K562 (cell line): ENCODE results near the gene VSIG10L. TPM values are rescaled to one million over a fixed set of nuclear protein-coding genes. Genes with fewer than 3 reads are reported as not detected.

Source experiments
- DEAF1 ChIP-seq: fragments of 450-650 bp; formaldehyde crosslinking; IDR thresholded peaks from 2 replicates; pipeline ENCODE4 v1.4.0; 2020; ENCODE audit warnings: mild to moderate bottlenecking, moderate library complexity
- ESRRA ChIP-seq: fragments of 450-650 bp; IDR thresholded peaks from 2 replicates; pipeline ENCODE4 v1.6.1; 2014; ENCODE audit warnings: low read depth, mild to moderate bottlenecking, moderate library complexity, borderline replicate concordance
- HNRNPUL1 ChIP-seq: fragments of 200-400 bp; formaldehyde crosslinking; IDR thresholded peaks from 2 replicates; pipeline ENCODE4 v1.6.1; 2017; ENCODE audit warnings: low read length
- IRF1 ChIP-seq: sonication (generic); formaldehyde crosslinking; IDR thresholded peaks from 2 replicates; pipeline ENCODE4 v1.8.0; 2022; ENCODE audit warnings: missing genetic modification reagents, mild to moderate bottlenecking, borderline replicate concordance
- KLF10 ChIP-seq: fragments of 250-450 bp; sonication (Bioruptor Pico); IDR thresholded peaks from 2 replicates; pipeline ENCODE4 v1.6.1; 2021; ENCODE audit warnings: matching md5 sums
- MBD2 ChIP-seq: sonication (generic); IDR thresholded peaks from 2 replicates; pipeline ENCODE4 v1.6.1; 2016; ENCODE audit warnings: low read depth, borderline replicate concordance
- MTA3 ChIP-seq: fragments of 450-650 bp; formaldehyde crosslinking; IDR thresholded peaks from 2 replicates; pipeline ENCODE4 v1.6.1; 2017; ENCODE audit warnings: mild to moderate bottlenecking, borderline replicate concordance
- NFRKB ChIP-seq: fragments of 450-650 bp; IDR thresholded peaks from 2 replicates; pipeline ENCODE4 v1.6.1; 2016; ENCODE audit warnings: low read depth
- PHF21A ChIP-seq: fragments of 450-650 bp; IDR thresholded peaks from 2 replicates; pipeline ENCODE4 v1.6.1; 2017; ENCODE audit warnings: low read depth, borderline replicate concordance
- PHTF2 ChIP-seq: fragments of 250-450 bp; sonication (Bioruptor Pico); IDR thresholded peaks from 2 replicates; pipeline ENCODE4 v1.5.0; 2021; ENCODE audit warnings: mild to moderate bottlenecking
- POLR2AphosphoS2 ChIP-seq: IDR thresholded peaks from 2 replicates; pipeline ENCODE4 v1.6.1; 2012; ENCODE audit warnings: low read length, improper control_type of control experiment
- PRDM10 ChIP-seq: fragments of 450-650 bp; IDR thresholded peaks from 2 replicates; pipeline ENCODE4 v1.6.1; 2018; ENCODE audit not compliant: partially characterized antibody
- RHOXF2B ChIP-seq: fragments of 250-450 bp; sonication (Bioruptor Pico); conservative IDR thresholded peaks from 2 replicates; pipeline ENCODE4 v1.5.1; 2021
- ZFP36 ChIP-seq: fragments of 150-350 bp; IDR thresholded peaks from 2 replicates; pipeline ENCODE4 v1.6.1; 2018; ENCODE audit warnings: low read length, low read depth; ENCODE audit not compliant: partially characterized antibody
- ZNF174 ChIP-seq: fragments of 250-450 bp; sonication (Bioruptor Pico); IDR thresholded peaks from 2 replicates; pipeline ENCODE4 v1.4.0; 2020; ENCODE audit warnings: mild to moderate bottlenecking
- ZNF311 ChIP-seq: fragments of 250-450 bp; sonication (Bioruptor Pico); IDR thresholded peaks from 2 replicates; pipeline ENCODE4 v1.4.0; 2020; ENCODE audit warnings: mild to moderate bottlenecking, moderate library complexity
- ZNF57 ChIP-seq: fragments of 450-650 bp; formaldehyde crosslinking; IDR thresholded peaks from 2 replicates; pipeline ENCODE4 v1.4.0; 2020; ENCODE audit warnings: mild to moderate bottlenecking, moderate library complexity
- ZNF830 ChIP-seq: fragments of 250-450 bp; sonication (Bioruptor Pico); IDR thresholded peaks from 2 replicates; pipeline ENCODE4 v1.5.0; 2021; ENCODE audit warnings: mild to moderate bottlenecking
- polyA plus RNA-seq, 8 experiments: library from polyadenylated mRNA; depleted of rRNA in 4 of 8; stranded (reverse) in 5 of 8; unstranded in 3 of 8; fragments of >200 nt; fragmentation: Nextera tagmentation in 2 of 8; fragmentation: Illumina TruSeq in 1 of 8; extraction: Ambion mirVana in 2 of 8; extraction: Trizol in 1 of 8; gene quantifications; 2 replicates each; pipeline versions ENCODE4 v1.2.1 to v1.2.3, GENCODE V29; 2011 to 2014; ENCODE audit warnings: inconsistent platforms in 1 of 8, missing spikeins in 1 of 8
- total RNA-seq, 7 experiments: library from RNA; depleted of rRNA in 6 of 7; stranded (reverse); fragments of >200 nt in 6 of 7; fragmentation: Illumina TruSeq in 2 of 7; extraction: Trizol in 2 of 7; gene quantifications; 2 replicates each; pipeline versions ENCODE4 v1.2.1 to v1.2.3, GENCODE V29; 2011 to 2021; ENCODE audit warnings: low replicate concordance in 1 of 7
- TF ChIP-seq, protein P1 (sequence below): fragments of 150-350 bp; IDR thresholded peaks from 2 replicates; pipeline ENCODE4 v1.6.1; 2014; ENCODE audit warnings: low read depth, mild to moderate bottlenecking, low read length, borderline replicate concordance
- TF ChIP-seq, protein P2 (sequence below): fragments of 450-650 bp; formaldehyde crosslinking; IDR thresholded peaks from 2 replicates; pipeline ENCODE4 v1.4.0; 2020; ENCODE audit warnings: mild to moderate bottlenecking

VSIG10L gene
- total and polyA plus RNA-seq, 9 of the 15 experiments (the other 6 are each of a cell fraction or from before 2014, with no cell fraction given) = 1.1 to 7.6 (median 2.2) TPM

DNA sequence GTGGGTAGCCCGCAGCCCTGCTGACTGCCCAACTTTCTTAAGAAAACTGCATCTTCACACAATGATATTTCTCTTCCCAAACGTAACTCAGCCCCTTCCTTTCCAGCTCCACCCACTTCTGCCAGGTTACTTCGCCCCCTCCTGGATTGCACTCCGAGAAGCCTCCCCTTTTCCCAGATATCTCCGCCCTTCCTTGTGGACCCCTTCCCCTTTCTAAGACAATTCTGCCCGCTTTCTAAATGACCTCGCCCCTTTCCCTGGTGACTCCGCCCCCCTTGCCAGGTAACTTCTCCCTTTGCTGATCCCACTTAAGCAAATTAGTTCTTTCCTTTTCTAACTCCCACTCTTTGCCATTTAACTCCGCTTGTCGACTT, 2.6 kb downstream of the VSIG10L start (continued):
- 0 out of 2 replicates have a peak, but pooled peaks have one; percentile 7 for TF ChIP-seq DEAF1 (CRISPR knock-in tag)
- TF ChIP-seq KLF10 (CRISPR knock-in tag) = no peak
- no peak for TF ChIP-seq NFRKB
- TF ChIP-seq POLR2AphosphoS2 = no peak
- TF ChIP-seq IRF1 (CRISPR knock-in tag) = no peak
- TF ChIP-seq, protein P1, sequence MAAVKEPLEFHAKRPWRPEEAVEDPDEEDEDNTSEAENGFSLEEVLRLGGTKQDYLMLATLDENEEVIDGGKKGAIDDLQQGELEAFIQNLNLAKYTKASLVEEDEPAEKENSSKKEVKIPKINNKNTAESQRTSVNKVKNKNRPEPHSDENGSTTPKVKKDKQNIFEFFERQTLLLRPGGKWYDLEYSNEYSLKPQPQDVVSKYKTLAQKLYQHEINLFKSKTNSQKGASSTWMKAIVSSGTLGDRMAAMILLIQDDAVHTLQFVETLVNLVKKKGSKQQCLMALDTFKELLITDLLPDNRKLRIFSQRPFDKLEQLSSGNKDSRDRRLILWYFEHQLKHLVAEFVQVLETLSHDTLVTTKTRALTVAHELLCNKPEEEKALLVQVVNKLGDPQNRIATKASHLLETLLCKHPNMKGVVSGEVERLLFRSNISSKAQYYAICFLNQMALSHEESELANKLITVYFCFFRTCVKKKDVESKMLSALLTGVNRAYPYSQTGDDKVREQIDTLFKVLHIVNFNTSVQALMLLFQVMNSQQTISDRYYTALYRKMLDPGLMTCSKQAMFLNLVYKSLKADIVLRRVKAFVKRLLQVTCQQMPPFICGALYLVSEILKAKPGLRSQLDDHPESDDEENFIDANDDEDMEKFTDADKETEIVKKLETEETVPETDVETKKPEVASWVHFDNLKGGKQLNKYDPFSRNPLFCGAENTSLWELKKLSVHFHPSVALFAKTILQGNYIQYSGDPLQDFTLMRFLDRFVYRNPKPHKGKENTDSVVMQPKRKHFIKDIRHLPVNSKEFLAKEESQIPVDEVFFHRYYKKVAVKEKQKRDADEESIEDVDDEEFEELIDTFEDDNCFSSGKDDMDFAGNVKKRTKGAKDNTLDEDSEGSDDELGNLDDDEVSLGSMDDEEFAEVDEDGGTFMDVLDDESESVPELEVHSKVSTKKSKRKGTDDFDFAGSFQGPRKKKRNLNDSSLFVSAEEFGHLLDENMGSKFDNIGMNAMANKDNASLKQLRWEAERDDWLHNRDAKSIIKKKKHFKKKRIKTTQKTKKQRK = no peak
- no peak for TF ChIP-seq MTA3
- no peak for TF ChIP-seq RHOXF2B (CRISPR knock-in tag)
- no peak for TF ChIP-seq HNRNPUL1
- TF ChIP-seq ESRRA = no peak
- TF ChIP-seq ZNF174 (CRISPR knock-in tag) = no peak
- TF ChIP-seq PHF21A = no peak
- TF ChIP-seq ZFP36 = no peak
- no peak for TF ChIP-seq ZNF57 (CRISPR knock-in tag)
- no peak for TF ChIP-seq ZNF830 (CRISPR knock-in tag)
- TF ChIP-seq MBD2 = no peak
- TF ChIP-seq, protein P2, sequence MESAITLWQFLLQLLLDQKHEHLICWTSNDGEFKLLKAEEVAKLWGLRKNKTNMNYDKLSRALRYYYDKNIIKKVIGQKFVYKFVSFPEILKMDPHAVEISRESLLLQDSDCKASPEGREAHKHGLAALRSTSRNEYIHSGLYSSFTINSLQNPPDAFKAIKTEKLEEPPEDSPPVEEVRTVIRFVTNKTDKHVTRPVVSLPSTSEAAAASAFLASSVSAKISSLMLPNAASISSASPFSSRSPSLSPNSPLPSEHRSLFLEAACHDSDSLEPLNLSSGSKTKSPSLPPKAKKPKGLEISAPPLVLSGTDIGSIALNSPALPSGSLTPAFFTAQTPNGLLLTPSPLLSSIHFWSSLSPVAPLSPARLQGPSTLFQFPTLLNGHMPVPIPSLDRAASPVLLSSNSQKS (CRISPR knock-in tag) = no peak
- peak; percentile 91 for TF ChIP-seq PRDM10
- TF ChIP-seq PHTF2 (CRISPR knock-in tag) = no peak
- no peak for TF ChIP-seq ZNF311 (CRISPR knock-in tag)
